ENCODE measurements around the gene PLCG2. TPM values are rescaled to one million over a fixed set of nuclear protein-coding genes. Genes with fewer than 3 reads are reported as not detected.
"Not testable (repeated sequence)": the region's sequence is repeated elsewhere in the genome, so short reads cannot be mapped to it uniquely, and the experiment has no call there.

The PLCG2 gene
- 10 to 100 TPM; 24.4 to 91.6 (median 46.4) TPM for polyA plus RNA-seq

- Mint-ChIP-seq H3K4me3 (peak within 1 kb of the TSS; percentile 96 to 98 (median 98)), H3K27ac (peak within 1 kb of the TSS; percentile 83 to 96 (median 95)), H3K36me3 (no peaks in the 10 kb centered on the region), H3K9me3 (no peaks in the 10 kb centered on the region), H3K4me1 (peaks cover 49 to 65% of the 10 kb centered on the region in 2 donors), H3K27me3 (ENCODE audit: low read depth in 3 of 3) (peaks cover 9 to 18% (median 13%) of the 10 kb centered on the region in 3 donors)
- DNase-seq = peak; percentile 79 to 83 (median 83)
Measured at GRCh38 chr16:81778861-81779535, at the start of gene PLCG2. Gene PLCG2 (plus strand): TSS chr16:81779291. CDS start chr16:81785990, 6,699 bp downstream.

DNA sequence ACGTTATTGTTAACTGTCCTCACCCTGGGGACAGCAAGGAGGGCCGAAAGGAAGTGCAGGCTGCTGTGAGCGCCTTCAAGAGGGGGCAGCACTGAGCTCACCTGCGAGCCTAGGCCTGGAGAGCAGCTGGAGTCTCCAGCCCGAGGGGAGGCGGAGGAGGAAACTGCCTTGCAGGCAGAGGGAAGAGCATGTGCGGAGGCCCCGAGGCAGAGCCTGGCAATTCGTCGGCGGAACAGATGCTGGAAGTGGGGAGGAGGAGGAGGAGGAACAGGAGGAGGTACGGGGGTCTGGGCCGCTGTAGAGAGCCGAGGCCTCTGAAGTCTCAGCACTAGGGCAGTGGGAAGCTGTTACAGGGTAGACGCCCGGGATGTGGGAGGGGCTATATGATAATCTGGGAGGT is 49.6 kb upstream of the PLCG2 start:
- H3K27me3 Mint-ChIP-seq (ENCODE audit: low read depth in 3 of 3) = peaks cover 1 to 7% (median 1%) of the 10 kb centered on the region in 3 donors
- no peaks in the 10 kb centered on the region for H3K36me3 Mint-ChIP-seq
- peak overlapping the region in 1 of 6 donors; percentile 37 for H3K27ac Mint-ChIP-seq
- DNase-seq = no peak
- no peaks in the 10 kb centered on the region for H3K9me3 Mint-ChIP-seq
- H3K4me3 Mint-ChIP-seq = peak overlapping the region in 4 of 5 donors; percentile 66 to 74 (median 69)
- peaks cover 14 to 17% of the 10 kb centered on the region in 2 donors for H3K4me1 Mint-ChIP-seq

- Mint-ChIP-seq H3K9me3 (no peaks in the 10 kb centered on the region), H3K4me1 (peaks cover 14 to 17% of the 10 kb centered on the region in 2 donors), H3K36me3 (no peaks in the 10 kb centered on the region), H3K27me3 (ENCODE audit: low read depth in 3 of 3) (peaks cover 1 to 7% (median 1%) of the 10 kb centered on the region in 3 donors), H3K4me3 (peak overlapping the region; percentile 77 to 87 (median 80)), H3K27ac (peak overlapping the region in 3 of 6 donors; percentile 41 to 82 (median 80))
- DNase-seq = peak in 2 of 3 donors; percentile 42 to 45
Measured at GRCh38 chr16:81730090-81731051, 48.7 kb upstream of the PLCG2 start.

DNA sequence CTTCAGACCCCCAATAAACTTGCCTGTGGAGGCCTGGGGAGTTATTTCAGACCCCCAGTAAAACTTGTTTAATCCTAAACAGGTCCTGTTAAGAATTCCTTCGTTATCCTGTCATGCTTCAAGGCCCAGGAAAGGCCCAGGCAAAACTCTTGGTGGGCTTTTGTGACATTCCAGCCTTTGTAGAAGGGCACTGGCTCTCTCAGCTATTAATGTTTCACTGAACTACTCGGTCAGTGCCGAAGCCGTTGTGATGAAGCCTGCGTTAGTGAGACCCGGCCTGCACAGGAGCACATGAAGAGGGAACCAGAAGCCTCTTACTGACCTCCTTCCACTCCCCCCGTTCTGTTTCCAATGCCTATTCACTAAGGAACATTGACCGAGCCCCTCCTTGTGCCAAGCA is 47.4 kb upstream of the PLCG2 start:
- Mint-ChIP-seq H3K9me3 (no peaks in the 10 kb centered on the region), H3K27ac (peak overlapping the region in 1 of 6 donors; percentile 45), H3K4me3 (no peak overlapping the region), H3K36me3 (no peaks in the 10 kb centered on the region), H3K27me3 (ENCODE audit: low read depth in 3 of 3) (peaks cover 1 to 4% (median 1%) of the 10 kb centered on the region in 3 donors), H3K4me1 (peaks cover 16 to 17% of the 10 kb centered on the region in 2 donors)
- no peak for DNase-seq

GRCh38 chr16:81732699-81733098 is 46.4 kb upstream of the PLCG2 start:
- H3K27ac Mint-ChIP-seq = no peak overlapping the region

DNA sequence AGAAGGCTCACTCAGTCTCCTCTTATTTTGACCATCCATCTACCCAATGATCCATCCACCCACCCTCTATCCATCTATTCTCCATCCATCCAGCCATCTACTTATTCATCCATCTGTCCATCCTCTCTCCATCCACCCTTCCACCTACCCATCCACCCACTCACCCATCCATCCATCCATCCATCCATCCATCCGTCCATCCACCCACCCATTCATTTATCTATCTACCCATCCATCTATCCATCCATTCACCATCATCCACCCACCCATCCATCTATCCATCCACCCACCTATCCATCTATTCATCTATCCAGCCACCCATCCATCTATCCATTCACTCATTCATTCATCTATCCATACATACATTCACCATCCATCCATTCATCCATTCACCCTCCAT is 45.8 kb upstream of the PLCG2 start:
- no peak overlapping the region for H3K4me3 Mint-ChIP-seq
- H3K27ac Mint-ChIP-seq = peak overlapping the region in 1 of 6 donors; percentile 69
- peaks cover 23 to 24% of the 10 kb centered on the region in 2 donors for H3K4me1 Mint-ChIP-seq
- no peaks in the 10 kb centered on the region for H3K36me3 Mint-ChIP-seq
- no peak for DNase-seq
- peaks cover 1 to 4% (median 1%) of the 10 kb centered on the region in 3 donors for H3K27me3 Mint-ChIP-seq (ENCODE audit: low read depth in 3 of 3)
- H3K9me3 Mint-ChIP-seq = no peaks in the 10 kb centered on the region

More at GRCh38 chr16:81732699-81733098, 46.4 kb upstream of the PLCG2 start:
- no peaks in the 10 kb centered on the region for H3K36me3 Mint-ChIP-seq
- no peaks in the 10 kb centered on the region for H3K9me3 Mint-ChIP-seq
- peaks cover 17 to 18% of the 10 kb centered on the region in 2 donors for H3K4me1 Mint-ChIP-seq
- H3K27me3 Mint-ChIP-seq (ENCODE audit: low read depth in 3 of 3) = peaks cover 1 to 4% (median 1%) of the 10 kb centered on the region in 3 donors
- DNase-seq = no peak
- no peak overlapping the region for H3K4me3 Mint-ChIP-seq

DNA sequence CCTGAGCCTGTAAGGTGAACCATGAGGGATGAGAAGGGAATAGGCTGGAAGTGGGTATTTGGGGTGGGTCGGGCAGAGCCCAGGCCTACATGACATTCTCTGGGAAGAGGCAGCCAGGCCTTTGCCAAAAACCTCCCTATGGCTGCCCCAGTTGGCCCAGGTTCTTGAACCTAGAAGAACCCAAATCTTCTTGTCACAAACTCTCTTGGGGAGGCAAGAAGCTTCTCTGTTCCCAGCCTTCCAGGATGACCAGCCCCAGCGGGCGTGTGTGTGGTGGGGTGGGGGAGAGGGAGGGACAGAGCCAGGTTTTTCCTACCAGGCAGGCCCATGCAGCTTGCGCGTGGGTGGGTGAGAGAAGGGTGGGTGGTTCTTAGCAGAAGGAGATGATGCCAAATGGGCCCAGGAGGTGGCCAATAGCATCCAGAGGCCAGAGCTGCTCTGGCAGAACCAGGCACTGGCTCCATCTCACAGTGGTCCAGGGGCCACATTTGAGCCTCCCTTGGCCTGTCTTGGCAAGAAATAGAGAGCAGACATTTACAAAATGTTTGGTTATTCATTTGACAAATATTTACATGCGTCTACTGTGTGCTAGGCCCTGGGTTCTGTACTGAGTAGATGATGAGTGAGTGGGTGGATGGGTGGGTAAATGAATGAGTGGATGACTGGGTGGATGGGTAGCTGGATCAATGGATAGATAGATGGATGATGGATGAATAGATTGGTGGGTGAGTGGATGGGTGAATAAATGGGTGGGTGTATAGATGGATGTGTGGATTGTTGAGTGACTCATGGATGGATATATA is 44.3 kb upstream of the PLCG2 start:
- Mint-ChIP-seq H3K27ac (peak overlapping the region in 1 of 6 donors; percentile 38), H3K4me3 (no peak overlapping the region)

DNA sequence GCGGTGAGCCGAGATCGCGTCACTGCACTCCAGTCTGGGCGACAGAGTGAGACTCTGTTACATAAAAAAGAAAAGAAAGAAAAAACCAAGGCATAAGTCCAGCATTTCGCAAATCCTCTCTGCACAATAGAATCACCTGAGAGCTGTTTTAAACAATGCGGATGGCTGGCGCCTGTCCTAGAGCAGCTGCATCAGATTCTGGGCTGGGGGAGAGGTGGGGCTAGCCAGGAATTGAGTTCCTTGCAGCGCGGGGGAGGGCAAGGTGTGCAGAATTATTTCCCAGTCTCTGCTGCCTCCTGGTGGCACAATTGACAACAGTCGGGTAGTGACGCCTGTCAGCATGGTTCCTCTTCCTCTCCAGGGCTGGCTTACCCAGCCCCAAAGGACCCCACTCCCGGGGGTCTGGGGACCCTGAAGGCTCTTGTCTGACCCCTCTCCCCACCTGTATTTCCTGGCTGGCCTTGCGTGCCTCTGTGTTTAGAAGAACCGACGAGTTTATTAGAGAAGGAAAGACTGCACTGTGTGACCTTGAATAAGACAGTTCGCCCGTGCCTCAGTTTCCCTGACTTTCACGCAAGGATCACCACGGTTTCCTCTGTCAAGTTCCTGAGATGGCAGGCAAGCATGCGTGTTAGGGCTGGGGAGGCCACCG is 41.1 kb upstream of the PLCG2 start:
- peak; percentile 74 to 80 (median 78) for DNase-seq
- Mint-ChIP-seq H3K4me3 (peak overlapping the region; percentile 67 to 77 (median 74)), H3K36me3 (no peaks in the 10 kb centered on the region)

More for the DNA sequence above, 44.3 kb upstream of the PLCG2 start:
- H3K36me3 Mint-ChIP-seq = no peaks in the 10 kb centered on the region
- peaks cover 19 to 24% of the 10 kb centered on the region in 2 donors for H3K4me1 Mint-ChIP-seq
- H3K27me3 Mint-ChIP-seq (ENCODE audit: low read depth in 3 of 3) = peaks cover 1 to 4% (median 1%) of the 10 kb centered on the region in 3 donors
- H3K9me3 Mint-ChIP-seq = no peaks in the 10 kb centered on the region
- DNase-seq = no peak

GRCh38 chr16:81738783-81739496 is 40.2 kb upstream of the PLCG2 start:
- peaks cover 0 to 12% (median 0%) of the 10 kb centered on the region in 3 donors for H3K27me3 Mint-ChIP-seq (ENCODE audit: low read depth in 3 of 3)
- H3K36me3 Mint-ChIP-seq = no peaks in the 10 kb centered on the region
- no peak overlapping the region for H3K4me3 Mint-ChIP-seq
- no peak for DNase-seq
- peaks cover 16 to 20% of the 10 kb centered on the region in 2 donors for H3K4me1 Mint-ChIP-seq
- no peaks in the 10 kb centered on the region for H3K9me3 Mint-ChIP-seq
- H3K27ac Mint-ChIP-seq = no peak overlapping the region

More for the DNA sequence above, 41.1 kb upstream of the PLCG2 start:
- Mint-ChIP-seq H3K27ac (peak overlapping the region in 5 of 6 donors; percentile 17 to 80 (median 40)), H3K4me1 (peaks cover 16 to 20% of the 10 kb centered on the region in 2 donors), H3K27me3 (ENCODE audit: low read depth in 3 of 3) (peaks cover 0 to 12% (median 0%) of the 10 kb centered on the region in 3 donors), H3K9me3 (no peaks in the 10 kb centered on the region)

DNA sequence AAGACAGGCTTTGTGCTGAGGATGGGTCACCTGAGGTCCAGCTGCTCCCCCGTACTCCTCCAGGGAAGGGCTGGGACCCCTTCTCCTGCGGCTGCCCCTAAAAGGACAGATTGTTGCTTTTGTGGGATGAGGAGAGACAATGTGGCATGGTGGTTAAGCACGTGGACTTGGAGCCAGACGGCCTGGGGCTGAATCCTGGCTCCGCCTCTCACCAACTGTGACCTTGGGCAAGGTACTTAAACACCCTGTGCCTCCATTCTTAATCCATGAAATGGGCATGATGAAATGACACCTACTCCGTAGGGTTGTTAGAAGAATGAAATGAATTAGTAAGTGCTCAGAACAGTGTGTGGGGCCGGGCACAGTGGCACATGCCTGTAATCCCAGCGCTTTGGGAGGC is 39.6 kb upstream of the PLCG2 start:
- Mint-ChIP-seq H3K27me3 (ENCODE audit: low read depth in 3 of 3) (peaks cover 0 to 12% (median 0%) of the 10 kb centered on the region in 3 donors), H3K4me3 (no peak overlapping the region), H3K9me3 (no peaks in the 10 kb centered on the region), H3K36me3 (no peaks in the 10 kb centered on the region), H3K27ac (no peak overlapping the region), H3K4me1 (peaks cover 16 to 20% of the 10 kb centered on the region in 2 donors)
- DNase-seq = no peak

DNA sequence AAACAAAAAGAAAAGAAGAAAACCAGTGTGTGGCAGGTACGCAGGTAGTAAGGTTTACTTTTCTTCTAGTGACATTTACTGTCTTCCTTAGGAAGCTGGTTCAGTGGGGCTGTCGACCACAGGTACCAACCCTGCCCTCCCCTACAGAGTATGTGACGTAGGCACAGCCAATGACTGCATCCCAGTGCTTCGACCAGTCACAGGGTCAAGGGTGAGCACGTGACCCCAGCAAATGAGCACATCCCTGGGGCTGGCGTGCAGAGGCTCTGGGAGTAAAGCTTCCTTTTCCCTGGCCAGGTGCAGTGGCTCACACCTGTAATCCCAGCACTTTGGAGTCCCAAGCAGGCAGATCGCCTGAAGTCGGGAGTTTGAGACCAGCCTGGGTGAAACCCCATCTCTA is 38.9 kb upstream of the PLCG2 start:
- no peak for DNase-seq
- Mint-ChIP-seq H3K4me1 (peaks cover 16 to 20% of the 10 kb centered on the region in 2 donors), H3K27ac (no peak overlapping the region), H3K4me3 (no peak overlapping the region), H3K9me3 (no peaks in the 10 kb centered on the region), H3K27me3 (ENCODE audit: low read depth in 3 of 3) (peaks cover 0 to 12% (median 0%) of the 10 kb centered on the region in 3 donors), H3K36me3 (no peaks in the 10 kb centered on the region)

GRCh38 chr16:81741430-81741770 is 37.7 kb upstream of the PLCG2 start:
- H3K4me3 Mint-ChIP-seq, H3K27ac Mint-ChIP-seq, DNase-seq, H3K9me3 Mint-ChIP-seq, H3K36me3 Mint-ChIP-seq: not testable (repeated sequence)
- Mint-ChIP-seq H3K4me1 (peaks cover 24 to 29% of the 10 kb centered on the region in 2 donors), H3K27me3 (ENCODE audit: low read depth in 3 of 3) (peaks cover 2 to 11% (median 2%) of the 10 kb centered on the region in 3 donors)
